ENCODE results near the gene TRPM7.

The TRPM7 gene

GRCh38 chr15:50685976-50686468 lies 575 bp downstream of the TRPM7 start:
- H3K27ac ChIP-seq (ENCODE audit: low read depth, low read length): peak overlapping the region; percentile 91
- H3K36me3 ChIP-seq (ENCODE audit: control insufficient read depth, insufficient read depth, low read length): no peaks in the 10 kb centered on the region
- peaks cover 7% of the 10 kb centered on the region for H3K4me1 ChIP-seq (ENCODE audit: control insufficient read depth, insufficient read depth, low read length)
- peak overlapping the region; percentile 98 for H3K4me3 ChIP-seq (ENCODE audit: low read length)
- H3K27me3 ChIP-seq (ENCODE audit: control insufficient read depth, insufficient read depth, low read length): no peaks in the 10 kb centered on the region
- peak overlapping the region; percentile 72 for H3K9ac ChIP-seq (ENCODE audit: low read length)

- peak overlapping the region; percentile 91 for H3K27ac ChIP-seq (ENCODE audit: low read depth, low read length)
- H3K36me3 ChIP-seq (ENCODE audit: control insufficient read depth, insufficient read depth, low read length): no peaks in the 10 kb centered on the region
- H3K4me3 ChIP-seq (ENCODE audit: low read length): peak overlapping the region; percentile 98
- H3K4me1 ChIP-seq (ENCODE audit: control insufficient read depth, insufficient read depth, low read length): peaks cover 7% of the 10 kb centered on the region
- H3K27me3 ChIP-seq (ENCODE audit: control insufficient read depth, insufficient read depth, low read length): no peaks in the 10 kb centered on the region
- peak overlapping the region; percentile 72 for H3K9ac ChIP-seq (ENCODE audit: low read length)
Measured at GRCh38 chr15:50685191-50685975, 1.2 kb downstream of the TRPM7 start.

- H3K27ac ChIP-seq (ENCODE audit: low read depth, low read length): no peak overlapping the region
- H3K4me3 ChIP-seq (ENCODE audit: low read length): no peak overlapping the region
- H3K9ac ChIP-seq (ENCODE audit: low read length): no peak overlapping the region
- no peaks in the 10 kb centered on the region for H3K27me3 ChIP-seq (ENCODE audit: control insufficient read depth, insufficient read depth, low read length)
- peaks cover 3% of the 10 kb centered on the region for H3K4me1 ChIP-seq (ENCODE audit: control insufficient read depth, insufficient read depth, low read length)
- H3K36me3 ChIP-seq (ENCODE audit: control insufficient read depth, insufficient read depth, low read length): no peaks in the 10 kb centered on the region
Measured at GRCh38 chr15:50681467-50681866, 5.1 kb downstream of the TRPM7 start.

GRCh38 chr15:50676799-50677483 lies 9.7 kb downstream of the TRPM7 start:
- Histone ChIP-seq H3K4me3 (ENCODE audit: low read length) (no peak overlapping the region), H3K36me3 (ENCODE audit: control insufficient read depth, insufficient read depth, low read length) (no peaks in the 10 kb centered on the region), H3K4me1 (ENCODE audit: control insufficient read depth, insufficient read depth, low read length) (no peaks in the 10 kb centered on the region), H3K9ac (ENCODE audit: low read length) (no peak overlapping the region), H3K27me3 (ENCODE audit: control insufficient read depth, insufficient read depth, low read length) (no peaks in the 10 kb centered on the region), H3K27ac (ENCODE audit: low read depth, low read length) (no peak overlapping the region)

- Histone ChIP-seq H3K36me3 (ENCODE audit: control insufficient read depth, insufficient read depth, low read length) (no peaks in the 10 kb centered on the region), H3K27me3 (ENCODE audit: control insufficient read depth, insufficient read depth, low read length) (no peaks in the 10 kb centered on the region), H3K4me1 (ENCODE audit: control insufficient read depth, insufficient read depth, low read length) (no peaks in the 10 kb centered on the region), H3K27ac (ENCODE audit: low read depth, low read length) (no peak overlapping the region), H3K4me3 (ENCODE audit: low read length) (no peak overlapping the region), H3K9ac (ENCODE audit: low read length) (no peak overlapping the region)
Measured at GRCh38 chr15:50675535-50676144, 11.0 kb downstream of the TRPM7 start.

- Histone ChIP-seq H3K9ac (ENCODE audit: low read length) (no peak overlapping the region), H3K4me3 (ENCODE audit: low read length) (no peak overlapping the region), H3K4me1 (ENCODE audit: control insufficient read depth, insufficient read depth, low read length) (no peaks in the 10 kb centered on the region), H3K36me3 (ENCODE audit: control insufficient read depth, insufficient read depth, low read length) (no peaks in the 10 kb centered on the region), H3K27me3 (ENCODE audit: control insufficient read depth, insufficient read depth, low read length) (no peaks in the 10 kb centered on the region), H3K27ac (ENCODE audit: low read depth, low read length) (no peak overlapping the region)
Measured at GRCh38 chr15:50670115-50670514, 16.5 kb downstream of the TRPM7 start.

- no peak overlapping the region for H3K9ac ChIP-seq (ENCODE audit: low read length)
- no peaks in the 10 kb centered on the region for H3K4me1 ChIP-seq (ENCODE audit: control insufficient read depth, insufficient read depth, low read length)
Measured at GRCh38 chr15:50669611-50670010, 17.0 kb downstream of the TRPM7 start.

GRCh38 chr15:50665938-50666337 lies 20.7 kb downstream of the TRPM7 start:
- H3K27me3 ChIP-seq (ENCODE audit: control insufficient read depth, insufficient read depth, low read length): no peaks in the 10 kb centered on the region
- no peaks in the 10 kb centered on the region for H3K36me3 ChIP-seq (ENCODE audit: control insufficient read depth, insufficient read depth, low read length)
- H3K9ac ChIP-seq (ENCODE audit: low read length): no peak overlapping the region
- H3K27ac ChIP-seq (ENCODE audit: low read depth, low read length): no peak overlapping the region
- H3K4me3 ChIP-seq (ENCODE audit: low read length): no peak overlapping the region
- no peaks in the 10 kb centered on the region for H3K4me1 ChIP-seq (ENCODE audit: control insufficient read depth, insufficient read depth, low read length)

More at GRCh38 chr15:50669611-50670010, 17.0 kb downstream of the TRPM7 start:
- Histone ChIP-seq H3K4me3 (ENCODE audit: low read length) (no peak overlapping the region), H3K36me3 (ENCODE audit: control insufficient read depth, insufficient read depth, low read length) (no peaks in the 10 kb centered on the region), H3K27ac (ENCODE audit: low read depth, low read length) (no peak overlapping the region), H3K27me3 (ENCODE audit: control insufficient read depth, insufficient read depth, low read length) (no peaks in the 10 kb centered on the region)

GRCh38 chr15:50655555-50655954 lies 31.0 kb downstream of the TRPM7 start:
- H3K4me3 ChIP-seq (ENCODE audit: low read length): no peak overlapping the region
- H3K27me3 ChIP-seq (ENCODE audit: control insufficient read depth, insufficient read depth, low read length): no peaks in the 10 kb centered on the region
- peaks cover 5% of the 10 kb centered on the region for H3K36me3 ChIP-seq (ENCODE audit: control insufficient read depth, insufficient read depth, low read length)
- H3K27ac ChIP-seq (ENCODE audit: low read depth, low read length): no peak overlapping the region
- H3K9ac ChIP-seq (ENCODE audit: low read length): no peak overlapping the region
- no peaks in the 10 kb centered on the region for H3K4me1 ChIP-seq (ENCODE audit: control insufficient read depth, insufficient read depth, low read length)

- no peak overlapping the region for H3K27ac ChIP-seq (ENCODE audit: low read depth, low read length)
- H3K36me3 ChIP-seq (ENCODE audit: control insufficient read depth, insufficient read depth, low read length): peaks cover 9% of the 10 kb centered on the region
Measured at GRCh38 chr15:50653156-50653743, 33.3 kb downstream of the TRPM7 start.

GRCh38 chr15:50652671-50653070 lies 33.9 kb downstream of the TRPM7 start:
- Histone ChIP-seq H3K27me3 (ENCODE audit: control insufficient read depth, insufficient read depth, low read length) (no peaks in the 10 kb centered on the region), H3K36me3 (ENCODE audit: control insufficient read depth, insufficient read depth, low read length) (peaks cover 9% of the 10 kb centered on the region)

More at GRCh38 chr15:50653156-50653743, 33.3 kb downstream of the TRPM7 start:
- Histone ChIP-seq H3K4me1 (ENCODE audit: control insufficient read depth, insufficient read depth, low read length) (no peaks in the 10 kb centered on the region), H3K27me3 (ENCODE audit: control insufficient read depth, insufficient read depth, low read length) (no peaks in the 10 kb centered on the region), H3K9ac (ENCODE audit: low read length) (no peak overlapping the region), H3K4me3 (ENCODE audit: low read length) (no peak overlapping the region)

GRCh38 chr15:50641318-50641717 lies 45.3 kb downstream of the TRPM7 start:
- no peak overlapping the region for H3K9ac ChIP-seq (ENCODE audit: low read length)
- H3K27ac ChIP-seq (ENCODE audit: low read depth, low read length): no peak overlapping the region
- H3K4me3 ChIP-seq (ENCODE audit: low read length): no peak overlapping the region
- H3K4me1 ChIP-seq (ENCODE audit: control insufficient read depth, insufficient read depth, low read length): no peaks in the 10 kb centered on the region
- peaks cover 17% of the 10 kb centered on the region for H3K36me3 ChIP-seq (ENCODE audit: control insufficient read depth, insufficient read depth, low read length)
- no peaks in the 10 kb centered on the region for H3K27me3 ChIP-seq (ENCODE audit: control insufficient read depth, insufficient read depth, low read length)

More at GRCh38 chr15:50652671-50653070, 33.9 kb downstream of the TRPM7 start:
- no peak overlapping the region for H3K4me3 ChIP-seq (ENCODE audit: low read length)
- no peaks in the 10 kb centered on the region for H3K4me1 ChIP-seq (ENCODE audit: control insufficient read depth, insufficient read depth, low read length)
- no peak overlapping the region for H3K27ac ChIP-seq (ENCODE audit: low read depth, low read length)
- no peak overlapping the region for H3K9ac ChIP-seq (ENCODE audit: low read length)
